ENCODE data around the gene CPEB2.
A peak's percentile ranks its signal among the peaks of the same experiment; 100 is the strongest.

CPEB2 gene

GRCh38 chr4:14990484-14990883 is 11.8 kb upstream of the CPEB2 start:
- H3K9ac ChIP-seq (ENCODE audit: low read length in 5 of 5) = no peak overlapping the region
- no peak overlapping the region for H3K27ac ChIP-seq (ENCODE audit: low read depth, low read length)
- H3K4me1 ChIP-seq (ENCODE audit: control insufficient read depth in 5 of 5, insufficient read depth in 5 of 5, low read length in 5 of 5) = peaks cover 0 to under 1% (median 0%) of the 10 kb centered on the region in 5 donors
- H3K36me3 ChIP-seq (ENCODE audit: control insufficient read depth in 5 of 5, insufficient read depth in 5 of 5, low read length in 5 of 5) = no peaks in the 10 kb centered on the region
- H3K9me3 ChIP-seq (ENCODE audit: control insufficient read depth in 5 of 5, low read length in 5 of 5) = no peaks in the 10 kb centered on the region
- H3K27me3 ChIP-seq (ENCODE audit: control insufficient read depth in 5 of 5, insufficient read depth in 4 of 5, low read length in 5 of 5) = no peaks in the 10 kb centered on the region
- H3K4me3 ChIP-seq (ENCODE audit: low read depth in 1 of 5, low read length in 5 of 5) = no peak overlapping the region

GRCh38 chr4:14994242-14994641 is 8.0 kb upstream of the CPEB2 start:
- Histone ChIP-seq H3K27ac (ENCODE audit: low read depth, low read length) (no peak overlapping the region), H3K36me3 (ENCODE audit: control insufficient read depth in 5 of 5, insufficient read depth in 5 of 5, low read length in 5 of 5) (no peaks in the 10 kb centered on the region), H3K27me3 (ENCODE audit: control insufficient read depth in 5 of 5, insufficient read depth in 4 of 5, low read length in 5 of 5) (no peaks in the 10 kb centered on the region), H3K4me3 (ENCODE audit: low read depth in 1 of 5, low read length in 5 of 5) (no peak overlapping the region), H3K9ac (ENCODE audit: low read length in 5 of 5) (no peak overlapping the region), H3K9me3 (ENCODE audit: control insufficient read depth in 5 of 5, low read length in 5 of 5) (no peaks in the 10 kb centered on the region), H3K4me1 (ENCODE audit: control insufficient read depth in 5 of 5, insufficient read depth in 5 of 5, low read length in 5 of 5) (peaks cover 0 to 7% (median 0%) of the 10 kb centered on the region in 5 donors)

GRCh38 chr4:15001248-15001868 is 923 bp upstream of the CPEB2 start:
- Histone ChIP-seq H3K9me3 (ENCODE audit: control insufficient read depth in 5 of 5, low read length in 5 of 5) (no peaks in the 10 kb centered on the region), H3K4me1 (ENCODE audit: control insufficient read depth in 5 of 5, insufficient read depth in 5 of 5, low read length in 5 of 5) (peaks cover 0 to 20% (median 16%) of the 10 kb centered on the region in 5 donors), H3K4me3 (ENCODE audit: low read depth in 1 of 5, low read length in 5 of 5) (peak overlapping the region; percentile 90 to 96 (median 94)), H3K36me3 (ENCODE audit: control insufficient read depth in 5 of 5, insufficient read depth in 5 of 5, low read length in 5 of 5) (no peaks in the 10 kb centered on the region), H3K27me3 (ENCODE audit: control insufficient read depth in 5 of 5, insufficient read depth in 4 of 5, low read length in 5 of 5) (no peaks in the 10 kb centered on the region), H3K9ac (ENCODE audit: low read length in 5 of 5) (peak overlapping the region; percentile 87 to 99 (median 97)), H3K27ac (ENCODE audit: low read depth, low read length) (peak overlapping the region; percentile 99)

- H3K27me3 ChIP-seq (ENCODE audit: control insufficient read depth in 5 of 5, insufficient read depth in 4 of 5, low read length in 5 of 5) = no peaks in the 10 kb centered on the region
- peak overlapping the region in 4 of 5 donors; percentile 90 to 96 (median 93) for H3K4me3 ChIP-seq (ENCODE audit: low read depth in 1 of 5, low read length in 5 of 5)
- no peaks in the 10 kb centered on the region for H3K9me3 ChIP-seq (ENCODE audit: control insufficient read depth in 5 of 5, low read length in 5 of 5)
- peaks cover 0 to 28% (median 26%) of the 10 kb centered on the region in 5 donors for H3K4me1 ChIP-seq (ENCODE audit: control insufficient read depth in 5 of 5, insufficient read depth in 5 of 5, low read length in 5 of 5)
- H3K9ac ChIP-seq (ENCODE audit: low read length in 5 of 5) = peak overlapping the region; percentile 68 to 99 (median 98)
- peaks cover 0 to 1% (median 0%) of the 10 kb centered on the region in 5 donors for H3K36me3 ChIP-seq (ENCODE audit: control insufficient read depth in 5 of 5, insufficient read depth in 5 of 5, low read length in 5 of 5)
- peak overlapping the region; percentile 99 for H3K27ac ChIP-seq (ENCODE audit: low read depth, low read length)
These were observed 549 bp downstream of the CPEB2 start for GRCh38 chr4:15002659-15003400.

- Histone ChIP-seq H3K36me3 (ENCODE audit: control insufficient read depth in 5 of 5, insufficient read depth in 5 of 5, low read length in 5 of 5) (peaks cover 0 to 6% (median 0%) of the 10 kb centered on the region in 5 donors), H3K9me3 (ENCODE audit: control insufficient read depth in 5 of 5, low read length in 5 of 5) (no peaks in the 10 kb centered on the region), H3K27ac (ENCODE audit: low read depth, low read length) (peak overlapping the region; percentile 99), H3K4me1 (ENCODE audit: control insufficient read depth in 5 of 5, insufficient read depth in 5 of 5, low read length in 5 of 5) (peaks cover 0 to 26% (median 23%) of the 10 kb centered on the region in 5 donors), H3K27me3 (ENCODE audit: control insufficient read depth in 5 of 5, insufficient read depth in 4 of 5, low read length in 5 of 5) (no peaks in the 10 kb centered on the region), H3K9ac (ENCODE audit: low read length in 5 of 5) (peak overlapping the region in 3 of 5 donors; percentile 41 to 99 (median 97)), H3K4me3 (ENCODE audit: low read depth in 1 of 5, low read length in 5 of 5) (peak overlapping the region in 4 of 5 donors; percentile 90 to 96 (median 93))
These were observed 1.2 kb downstream of the CPEB2 start for GRCh38 chr4:15003401-15003890.

- peak overlapping the region in 4 of 5 donors; percentile 93 to 95 (median 94) for H3K9ac ChIP-seq (ENCODE audit: low read length in 5 of 5)
- no peaks in the 10 kb centered on the region for H3K27me3 ChIP-seq (ENCODE audit: control insufficient read depth in 5 of 5, insufficient read depth in 4 of 5, low read length in 5 of 5)
- peak overlapping the region in 4 of 5 donors; percentile 83 to 96 (median 88) for H3K4me3 ChIP-seq (ENCODE audit: low read depth in 1 of 5, low read length in 5 of 5)
- H3K36me3 ChIP-seq (ENCODE audit: control insufficient read depth in 5 of 5, insufficient read depth in 5 of 5, low read length in 5 of 5) = peaks cover 2 to 9% (median 4%) of the 10 kb centered on the region in 5 donors
- peak overlapping the region; percentile 92 for H3K27ac ChIP-seq (ENCODE audit: low read depth, low read length)
- no peaks in the 10 kb centered on the region for H3K9me3 ChIP-seq (ENCODE audit: control insufficient read depth in 5 of 5, low read length in 5 of 5)
- peaks cover 0 to 26% (median 23%) of the 10 kb centered on the region in 5 donors for H3K4me1 ChIP-seq (ENCODE audit: control insufficient read depth in 5 of 5, insufficient read depth in 5 of 5, low read length in 5 of 5)
These were observed 1.8 kb downstream of the CPEB2 start for GRCh38 chr4:15003891-15004738.

- Histone ChIP-seq H3K36me3 (ENCODE audit: control insufficient read depth in 5 of 5, insufficient read depth in 5 of 5, low read length in 5 of 5) (peaks cover 2 to 15% (median 10%) of the 10 kb centered on the region in 5 donors), H3K9ac (ENCODE audit: low read length in 5 of 5) (peak overlapping the region; percentile 87 to 95 (median 94)), H3K4me1 (ENCODE audit: control insufficient read depth in 5 of 5, insufficient read depth in 5 of 5, low read length in 5 of 5) (peaks cover 0 to 27% (median 26%) of the 10 kb centered on the region in 5 donors), H3K27me3 (ENCODE audit: control insufficient read depth in 5 of 5, insufficient read depth in 4 of 5, low read length in 5 of 5) (no peaks in the 10 kb centered on the region), H3K9me3 (ENCODE audit: control insufficient read depth in 5 of 5, low read length in 5 of 5) (no peaks in the 10 kb centered on the region), H3K27ac (ENCODE audit: low read depth, low read length) (peak overlapping the region; percentile 92), H3K4me3 (ENCODE audit: low read depth in 1 of 5, low read length in 5 of 5) (peak overlapping the region; percentile 83 to 96 (median 89))
These were observed 2.5 kb downstream of the CPEB2 start for GRCh38 chr4:15004739-15005301.

- Histone ChIP-seq H3K27ac (ENCODE audit: low read depth, low read length) (peak overlapping the region; percentile 92), H3K9me3 (ENCODE audit: control insufficient read depth in 5 of 5, low read length in 5 of 5) (no peaks in the 10 kb centered on the region), H3K4me3 (ENCODE audit: low read depth in 1 of 5, low read length in 5 of 5) (peak overlapping the region; percentile 83 to 96 (median 89)), H3K9ac (ENCODE audit: low read length in 5 of 5) (peak overlapping the region; percentile 87 to 95 (median 94)), H3K4me1 (ENCODE audit: control insufficient read depth in 5 of 5, insufficient read depth in 5 of 5, low read length in 5 of 5) (peaks cover 0 to 33% (median 26%) of the 10 kb centered on the region in 5 donors), H3K36me3 (ENCODE audit: control insufficient read depth in 5 of 5, insufficient read depth in 5 of 5, low read length in 5 of 5) (peaks cover 2 to 15% (median 10%) of the 10 kb centered on the region in 5 donors), H3K27me3 (ENCODE audit: control insufficient read depth in 5 of 5, insufficient read depth in 4 of 5, low read length in 5 of 5) (no peaks in the 10 kb centered on the region)
These were observed 3.3 kb downstream of the CPEB2 start for GRCh38 chr4:15005474-15006115.

Measured in subcutaneous abdominal adipose tissue (tissue), 5 donors.